Panc1 (cell line): ENCODE results near the gene MAML3.

Experiments
- CTCF ChIP-seq: fragments of 450-650 bp; IDR thresholded peaks from 2 replicates; pipeline ENCODE4 v1.5.1; 2017; ENCODE audit warnings: mild to moderate bottlenecking
- POLR2AphosphoS5 ChIP-seq: IDR thresholded peaks from 2 replicates; pipeline ENCODE4 v1.6.1; 2012; ENCODE audit warnings: mild to moderate bottlenecking, low read depth, low read length, moderate library complexity
- REST ChIP-seq, 2 experiments: IDR thresholded peaks; 2 replicates each; pipeline ENCODE4 v1.6.1; 2011 to 2012; ENCODE audit warnings: low read depth in 2 of 2, control low read depth in 1 of 2, low read length in 1 of 2, mild to moderate bottlenecking in 1 of 2, moderate library complexity in 1 of 2; ENCODE audit not compliant: insufficient read depth in 1 of 2
- SIN3A ChIP-seq: IDR thresholded peaks from 2 replicates; pipeline ENCODE4 v1.6.1; 2012; ENCODE audit warnings: low read depth, mild to moderate bottlenecking, low read length, moderate library complexity, borderline replicate concordance; ENCODE audit not compliant: insufficient read depth
- TCF7L2 ChIP-seq: IDR thresholded peaks from 2 replicates; pipeline ENCODE4 v1.6.1; 2011; ENCODE audit warnings: mild to moderate bottlenecking, low read depth, low read length, inconsistent platforms

GRCh38 chr4:139917896-139918295 is 236.1 kb downstream of the MAML3 start:
- no peak for TF ChIP-seq CTCF
- TF ChIP-seq SIN3A = no peak
- no peak for TF ChIP-seq POLR2AphosphoS5
- no peak for TF ChIP-seq REST (IDR thresholded peaks at IDR 0.05; ENCODE audit: insufficient read depth in 1 of 2, low read depth in 2 of 2, low read length in 1 of 2)
- no peak for TF ChIP-seq TCF7L2
